GM12875 (cell line): ENCODE data around the gene GTSE1.

Experiments used
- H3K4me3 ChIP-seq: one replicate; pipeline ENCODE4 v1.5.1; 2011; ENCODE audit warnings: low read depth, low read length, control low read depth
- CTCF ChIP-seq: IDR thresholded peaks from 2 replicates; pipeline ENCODE4 v1.5.1; 2011; ENCODE audit warnings: low read depth, mild to moderate bottlenecking, control low read depth, inconsistent platforms, low read length, moderate library complexity, borderline replicate concordance; ENCODE audit not compliant: insufficient read depth

Gene GTSE1

GRCh38 chr22:46378426-46379065, 81.9 kb downstream of the GTSE1 start:
- no peak overlapping the region for H3K4me3 ChIP-seq
- TF ChIP-seq CTCF = no peak

- TF ChIP-seq CTCF = no peak
- H3K4me3 ChIP-seq = no peak overlapping the region
Measured at GRCh38 chr22:46379066-46379930, 82.6 kb downstream of the GTSE1 start.

GRCh38 chr22:46380069-46380468, 83.4 kb downstream of the GTSE1 start:
- no peak for TF ChIP-seq CTCF
- H3K4me3 ChIP-seq = no peak overlapping the region
